ENCODE measurements around the gene TMEM69. TPM values are rescaled to one million over a fixed set of nuclear protein-coding genes. Genes with fewer than 3 reads are reported as not detected.
"Not testable (repeated sequence)": the region's sequence is repeated elsewhere in the genome, so short reads cannot be mapped to it uniquely, and the experiment has no call there.

The TMEM69 gene
- total and polyA plus RNA-seq, 10 of the 15 experiments (the other 5 are each of a cell fraction or from before 2014, with no cell fraction given), result 44.6 to 162 (median 88.8) TPM

- 100% methylated on average over 4 of the region's 4 CpGs for WGBS (ENCODE audit: insufficient coverage, insufficient replicate concordance, low lambda C conversion rate, missing lambda C conversion rate)
- Histone ChIP-seq H3K9me3 (replicated peaks; ENCODE audit: control insufficient read depth, insufficient read depth, low read length) (no peaks in the 10 kb centered on the region), H3K36me3 (ENCODE audit: control insufficient read depth in 2 of 2, insufficient read depth in 2 of 2, low read length in 1 of 2) (no peaks in the 10 kb centered on the region), H3K27ac (ENCODE audit: control insufficient read depth, insufficient read depth) (no peak overlapping the region), H3K4me3 (no peak overlapping the region), H3K4me2 (ENCODE audit: control insufficient read depth, insufficient read depth) (no peak overlapping the region), H2AFZ (ENCODE audit: control insufficient read depth, low read depth, low read length) (no peak overlapping the region), H3K79me2 (ENCODE audit: control insufficient read depth, insufficient read depth, low read length) (no peaks in the 10 kb centered on the region; the same call in 1 of the 2 replicates), H3K4me1 (ENCODE audit: control insufficient read depth, insufficient read depth, low read length) (no peaks in the 10 kb centered on the region; the same call in 1 of the 2 replicates), H3K27me3 (replicated peaks in 1 of 2; ENCODE audit: control insufficient read depth in 2 of 2, insufficient read depth in 2 of 2, low read length in 1 of 2) (no peaks in the 10 kb centered on the region), H3K9ac (ENCODE audit: control insufficient read depth, insufficient read depth, low read length) (no peak overlapping the region), H4K20me1 (ENCODE audit: control insufficient read depth, insufficient read depth) (no peaks in the 10 kb centered on the region)
- in situ Hi-C loops (cut with MboI) (no loop called here), intact Hi-C loops (cut with micrococcal nuclease; ENCODE audit: unreplicated experiment) (no loop called here)
- no peak for DNase-seq (ENCODE audit: low read depth, low spot score)
- ChIA-PET RAD21 (ENCODE audit: unreplicated experiment) (no interaction called here), SMC1A (ENCODE audit: uncharacterized antibody, unreplicated experiment) (interaction anchor here (1.7 kb wide), 1 partner anchor 53 kb away, joined by 6 read pairs; the partner anchor contains the start of gene GPBP1L1), CTCF (no interaction called here), POLR2A (interaction anchor here (2.0 kb wide), 1 partner anchor 11 kb away, joined by 7 read pairs; the partner anchor contains the start of gene IPP)
- no peak for ATAC-seq
- TF ChIP-seq NR2C1 (IDR thresholded peaks at IDR 0.05), result no peak
- TF ChIP-seq FOS (IDR thresholded peaks at IDR 0.05; ENCODE audit: borderline replicate concordance, extremely low read depth, insufficient read length), result no peak
- no peak for FAIRE-seq
- no TSS peak for BruUV-seq (replicated peaks)
Observed at GRCh38 chr1:45739137-45739536, 51.2 kb downstream of the TMEM69 start.

- BruUV-seq (replicated peaks); in situ Hi-C loops (cut with MboI): not testable (repeated sequence)
Observed at GRCh38 chr1:45739641-45740156, 51.7 kb downstream of the TMEM69 start.

More at GRCh38 chr1:45739641-45740156, 51.7 kb downstream of the TMEM69 start:
- DNase-seq (ENCODE audit: low read depth, low spot score); H3K36me3 ChIP-seq (ENCODE audit: control insufficient read depth in 2 of 2, insufficient read depth in 2 of 2, low read length in 1 of 2); FAIRE-seq; H3K27me3 ChIP-seq (replicated peaks in 1 of 2; ENCODE audit: control insufficient read depth in 2 of 2, insufficient read depth in 2 of 2, low read length in 1 of 2); H3K4me3 ChIP-seq; RAD21 ChIA-PET (ENCODE audit: unreplicated experiment); H3K79me2 ChIP-seq (ENCODE audit: control insufficient read depth, insufficient read depth, low read length); H3K9me3 ChIP-seq (replicated peaks; ENCODE audit: control insufficient read depth, insufficient read depth, low read length); H3K4me1 ChIP-seq (ENCODE audit: control insufficient read depth, insufficient read depth, low read length); H2AFZ ChIP-seq (ENCODE audit: control insufficient read depth, low read depth, low read length); ATAC-seq; H3K27ac ChIP-seq (ENCODE audit: control insufficient read depth, insufficient read depth); POLR2A ChIA-PET; H3K9ac ChIP-seq (ENCODE audit: control insufficient read depth, insufficient read depth, low read length); intact Hi-C loops (cut with micrococcal nuclease; ENCODE audit: unreplicated experiment); H4K20me1 ChIP-seq (ENCODE audit: control insufficient read depth, insufficient read depth); H3K4me2 ChIP-seq (ENCODE audit: control insufficient read depth, insufficient read depth): not testable (repeated sequence)
- ChIA-PET CTCF (interaction anchor here (1.4 kb wide), 1 partner anchor 10 kb away, joined by 4 read pairs; no protein-coding TSS in a partner anchor), SMC1A (ENCODE audit: uncharacterized antibody, unreplicated experiment) (interaction anchor here (0.5 kb wide), 1 partner anchor 72 kb away, joined by 3 read pairs; no protein-coding TSS in a partner anchor)
- WGBS (ENCODE audit: insufficient coverage, insufficient replicate concordance, low lambda C conversion rate, missing lambda C conversion rate), result 94% methylated on average over 3 of the region's 5 CpGs

Other genes starting within 250 kb of the TMEM69 start
Only the 7 nearest of the 10 such genes appear.
- gene PRDX1, start 166.3 kb upstream of the TMEM69 start, total RNA-seq (2014; rRNA removed), result 822 and 988 TPM in 2 replicates
- 779 and 790 TPM in 2 replicates for gene PRDX1, start 166.3 kb upstream of the TMEM69 start, total RNA-seq (2014; rRNA removed; fragmentation: Illumina TruSeq; extraction: Trizol)
- gene PRDX1, start 166.3 kb upstream of the TMEM69 start, total RNA-seq (2021), result 630 and 659 TPM in 2 replicates
- gene PRDX1, start 166.3 kb upstream of the TMEM69 start, polyA plus RNA-seq (2011; rRNA removed), result 784 and 883 TPM in 2 replicates
- 752 and 883 TPM in 2 replicates for gene PRDX1, start 166.3 kb upstream of the TMEM69 start, polyA plus RNA-seq (2014; fragmentation: Illumina TruSeq; extraction: Trizol)
- 1,000 to 10,000 TPM; 1,264 to 1,775 TPM for gene PRDX1, start 166.3 kb upstream of the TMEM69 start, polyA plus RNA-seq (2014; fragmentation: Nextera tagmentation; extraction: Ambion mirVana)
- 763 and 801 TPM in 2 replicates for gene PRDX1, start 166.3 kb upstream of the TMEM69 start, polyA plus RNA-seq (2014; rRNA removed)
- gene PRDX1, start 166.3 kb upstream of the TMEM69 start, polyA plus RNA-seq (2016; fragmentation: Nextera tagmentation; extraction: Ambion mirVana), result 1,000 to 10,000 TPM; 1,223 to 1,315 TPM
- gene AKR1A1, start 137.4 kb upstream of the TMEM69 start, total RNA-seq (2014; rRNA removed), result 208 and 209 TPM in 2 replicates
- gene AKR1A1, start 137.4 kb upstream of the TMEM69 start, total RNA-seq (2014; rRNA removed; fragmentation: Illumina TruSeq; extraction: Trizol), result 187 and 189 TPM in 2 replicates
- gene AKR1A1, start 137.4 kb upstream of the TMEM69 start, total RNA-seq (2021), result 259 and 260 TPM in 2 replicates
- gene AKR1A1, start 137.4 kb upstream of the TMEM69 start, polyA plus RNA-seq (2011; rRNA removed), result 243 and 335 TPM in 2 replicates
- gene AKR1A1, start 137.4 kb upstream of the TMEM69 start, polyA plus RNA-seq (2014; fragmentation: Illumina TruSeq; extraction: Trizol), result 182 and 222 TPM in 2 replicates
- gene AKR1A1, start 137.4 kb upstream of the TMEM69 start, polyA plus RNA-seq (2014; fragmentation: Nextera tagmentation; extraction: Ambion mirVana), result 100 to 1,000 TPM; 199 to 200 TPM
- gene AKR1A1, start 137.4 kb upstream of the TMEM69 start, polyA plus RNA-seq (2014; rRNA removed), result 253 and 265 TPM in 2 replicates
- gene AKR1A1, start 137.4 kb upstream of the TMEM69 start, polyA plus RNA-seq (2016; fragmentation: Nextera tagmentation; extraction: Ambion mirVana), result 100 to 1,000 TPM; 309 to 334 TPM
- gene NASP, start 104.1 kb upstream of the TMEM69 start, total RNA-seq (2014; rRNA removed), result 177 and 183 TPM in 2 replicates
- 276 and 278 TPM in 2 replicates for gene NASP, start 104.1 kb upstream of the TMEM69 start, total RNA-seq (2014; rRNA removed; fragmentation: Illumina TruSeq; extraction: Trizol)
- 180 and 184 TPM in 2 replicates for gene NASP, start 104.1 kb upstream of the TMEM69 start, total RNA-seq (2021)
- gene NASP, start 104.1 kb upstream of the TMEM69 start, polyA plus RNA-seq (2011; rRNA removed), result 187 and 191 TPM in 2 replicates
- 321 and 355 TPM in 2 replicates for gene NASP, start 104.1 kb upstream of the TMEM69 start, polyA plus RNA-seq (2014; fragmentation: Illumina TruSeq; extraction: Trizol)
- 100 to 1,000 TPM; 111 to 175 TPM for gene NASP, start 104.1 kb upstream of the TMEM69 start, polyA plus RNA-seq (2014; fragmentation: Nextera tagmentation; extraction: Ambion mirVana)
- 195 and 220 TPM in 2 replicates for gene NASP, start 104.1 kb upstream of the TMEM69 start, polyA plus RNA-seq (2014; rRNA removed)
- 100 to 1,000 TPM; 234 to 238 TPM for gene NASP, start 104.1 kb upstream of the TMEM69 start, polyA plus RNA-seq (2016; fragmentation: Nextera tagmentation; extraction: Ambion mirVana)
- 1.1 and 1.8 TPM in 2 replicates for gene CCDC17, start 64.1 kb upstream of the TMEM69 start, total RNA-seq (2014; rRNA removed)
- gene CCDC17, start 64.1 kb upstream of the TMEM69 start, total RNA-seq (2014; rRNA removed; fragmentation: Illumina TruSeq; extraction: Trizol), result 0.64 and 0.76 TPM in 2 replicates
- gene CCDC17, start 64.1 kb upstream of the TMEM69 start, total RNA-seq (2021), result 1.7 and 1.9 TPM in 2 replicates
- 0.46 and 0.87 TPM in 2 replicates for gene CCDC17, start 64.1 kb upstream of the TMEM69 start, polyA plus RNA-seq (2011; rRNA removed)
- gene CCDC17, start 64.1 kb upstream of the TMEM69 start, polyA plus RNA-seq (2014; fragmentation: Illumina TruSeq; extraction: Trizol), result 0.24 and 0.40 TPM in 2 replicates
- gene CCDC17, start 64.1 kb upstream of the TMEM69 start, polyA plus RNA-seq (2014; fragmentation: Nextera tagmentation; extraction: Ambion mirVana), result under 1 TPM; 0.15 to 0.32 TPM
- gene CCDC17, start 64.1 kb upstream of the TMEM69 start, polyA plus RNA-seq (2014; rRNA removed), result 1.2 and 1.6 TPM in 2 replicates
- under 1 TPM; 0.16 to 0.62 TPM for gene CCDC17, start 64.1 kb upstream of the TMEM69 start, polyA plus RNA-seq (2016; fragmentation: Nextera tagmentation; extraction: Ambion mirVana)
- gene GPBP1L1, start 1.6 kb upstream of the TMEM69 start, total RNA-seq (2014; rRNA removed), result 76.2 and 85.0 TPM in 2 replicates
- 91.3 and 91.6 TPM in 2 replicates for gene GPBP1L1, start 1.6 kb upstream of the TMEM69 start, total RNA-seq (2014; rRNA removed; fragmentation: Illumina TruSeq; extraction: Trizol)
- gene GPBP1L1, start 1.6 kb upstream of the TMEM69 start, total RNA-seq (2021), result 78.9 and 80.5 TPM in 2 replicates
- 81.9 and 123 TPM in 2 replicates for gene GPBP1L1, start 1.6 kb upstream of the TMEM69 start, polyA plus RNA-seq (2011; rRNA removed)
- gene GPBP1L1, start 1.6 kb upstream of the TMEM69 start, polyA plus RNA-seq (2014; fragmentation: Illumina TruSeq; extraction: Trizol), result 85.5 and 122 TPM in 2 replicates
- gene GPBP1L1, start 1.6 kb upstream of the TMEM69 start, polyA plus RNA-seq (2014; fragmentation: Nextera tagmentation; extraction: Ambion mirVana), result 10 to 100 TPM; 37.3 to 44.0 TPM
- 42.9 and 51.1 TPM in 2 replicates for gene GPBP1L1, start 1.6 kb upstream of the TMEM69 start, polyA plus RNA-seq (2014; rRNA removed)
- gene GPBP1L1, start 1.6 kb upstream of the TMEM69 start, polyA plus RNA-seq (2016; fragmentation: Nextera tagmentation; extraction: Ambion mirVana), result 10 to 100 TPM; 83.6 to 85.6 TPM
- 5.7 and 8.3 TPM in 2 replicates for gene IPP, start 62.5 kb downstream of the TMEM69 start, total RNA-seq (2014; rRNA removed)
- gene IPP, start 62.5 kb downstream of the TMEM69 start, total RNA-seq (2014; rRNA removed; fragmentation: Illumina TruSeq; extraction: Trizol), result 7.6 and 7.8 TPM in 2 replicates
- 12.8 and 14.6 TPM in 2 replicates for gene IPP, start 62.5 kb downstream of the TMEM69 start, total RNA-seq (2021)
- 11.3 and 18.4 TPM in 2 replicates for gene IPP, start 62.5 kb downstream of the TMEM69 start, polyA plus RNA-seq (2011; rRNA removed)
- gene IPP, start 62.5 kb downstream of the TMEM69 start, polyA plus RNA-seq (2014; fragmentation: Illumina TruSeq; extraction: Trizol), result 6.6 and 7.3 TPM in 2 replicates
- gene IPP, start 62.5 kb downstream of the TMEM69 start, polyA plus RNA-seq (2014; fragmentation: Nextera tagmentation; extraction: Ambion mirVana), result 10 to 100 TPM in 1 of 2 experiments, 1 to 10 TPM in 1; 9.5 to 11.2 TPM
- gene IPP, start 62.5 kb downstream of the TMEM69 start, polyA plus RNA-seq (2014; rRNA removed), result 4.7 and 5.2 TPM in 2 replicates
- 10 to 100 TPM; 12.9 to 15.0 TPM for gene IPP, start 62.5 kb downstream of the TMEM69 start, polyA plus RNA-seq (2016; fragmentation: Nextera tagmentation; extraction: Ambion mirVana)
- 16.7 and 20.2 TPM in 2 replicates for gene MAST2, start 115.4 kb downstream of the TMEM69 start, total RNA-seq (2014; rRNA removed)
- 11.7 and 12.2 TPM in 2 replicates for gene MAST2, start 115.4 kb downstream of the TMEM69 start, total RNA-seq (2014; rRNA removed; fragmentation: Illumina TruSeq; extraction: Trizol)
- 25.1 and 28.7 TPM in 2 replicates for gene MAST2, start 115.4 kb downstream of the TMEM69 start, total RNA-seq (2021)
- gene MAST2, start 115.4 kb downstream of the TMEM69 start, polyA plus RNA-seq (2011; rRNA removed), result 8.3 and 11.3 TPM in 2 replicates
- 13.1 and 17.6 TPM in 2 replicates for gene MAST2, start 115.4 kb downstream of the TMEM69 start, polyA plus RNA-seq (2014; fragmentation: Illumina TruSeq; extraction: Trizol)
- gene MAST2, start 115.4 kb downstream of the TMEM69 start, polyA plus RNA-seq (2014; fragmentation: Nextera tagmentation; extraction: Ambion mirVana), result 1 to 10 TPM; 1.0 to 1.4 TPM
- 15.2 and 16.3 TPM in 2 replicates for gene MAST2, start 115.4 kb downstream of the TMEM69 start, polyA plus RNA-seq (2014; rRNA removed)
- gene MAST2, start 115.4 kb downstream of the TMEM69 start, polyA plus RNA-seq (2016; fragmentation: Nextera tagmentation; extraction: Ambion mirVana), result 10 to 100 TPM; 13.0 to 14.6 TPM